Right lobe of liver (tissue), 4 donors: ENCODE results near the gene HNRNPDL.

Source experiments
- CTCF ChIP-seq, 4 donors: fragments of 200-600 bp in 3 of 4; fragments of 450-650 bp in 1 of 4; IDR thresholded peaks; one replicate each; pipeline versions ENCODE4 v1.5.1 to v1.8.0; 2016 to 2022; ENCODE audit warnings: antibody characterized with exemption in 4 of 4, mild to moderate bottlenecking in 2 of 4
- POLR2A ChIP-seq: fragments of 450-650 bp; IDR thresholded peaks from one replicate; pipeline ENCODE4 v1.6.1; 2017; ENCODE audit warnings: antibody characterized with exemption, mild to moderate bottlenecking
- donor health status: DM: no; HTN: no; CAD: no.
- donor health status: DM: no; HTN: no; CAD: no.
- donor health status: DM: no; HTN: yes; CAD: no.

- no peak for TF ChIP-seq CTCF (IDR thresholded peaks at IDR 0.05)
- TF ChIP-seq POLR2A: no peak
These were observed 37.2 kb upstream of the HNRNPDL start for GRCh38 chr4:82467471-82467870.
